Measurements from ENCODE around the gene AZIN2.

Gene AZIN2

GRCh38 chr1:33080373-33080772, 580 bp upstream of the AZIN2 start:
- H3K9ac ChIP-seq (ENCODE audit: low read length), result peak overlapping the region; percentile 45; the same call in 1 of the 2 replicates
- H3K4me2 ChIP-seq (ENCODE audit: low read length), result peak overlapping the region; percentile 76
- no peaks in the 10 kb centered on the region for H3F3A ChIP-seq (ENCODE audit: insufficient read depth, low read length)
- no peaks in the 10 kb centered on the region for H3K36me3 ChIP-seq (ENCODE audit: insufficient read depth, low read length)
- peaks cover 14% of the 10 kb centered on the region for H3K4me1 ChIP-seq (ENCODE audit: insufficient read depth, low read length, severe bottlenecking)
- H3K4me3 ChIP-seq (ENCODE audit: low read depth, low read length, poor library complexity, severe bottlenecking), result peak overlapping the region; percentile 60
- H3K27ac ChIP-seq (ENCODE audit: low read depth, low read length, poor library complexity, severe bottlenecking), result no peak overlapping the region
- no peaks in the 10 kb centered on the region for H3K9me2 ChIP-seq (ENCODE audit: low read depth, low read length)
- H3K79me2 ChIP-seq (ENCODE audit: insufficient read depth, low read length), result no peaks in the 10 kb centered on the region
- H3K9me3 ChIP-seq (ENCODE audit: low read length), result no peaks in the 10 kb centered on the region
- H3K27me3 ChIP-seq (ENCODE audit: insufficient read depth, low read length), result no peaks in the 10 kb centered on the region; the same call in 1 of the 2 replicates
- TF ChIP-seq CTCF (IDR thresholded peaks at IDR 0.05; ENCODE audit: low read length) (no peak), EZH2 (IDR thresholded peaks at IDR 0.05; ENCODE audit: borderline replicate concordance, low read length) (no peak)
- no peaks in the 10 kb centered on the region for H4K20me1 ChIP-seq (ENCODE audit: insufficient read depth, low read length)
- 0 out of 2 replicates have a peak overlapping the region, but pooled peaks have one; percentile 40 for H2AFZ ChIP-seq (ENCODE audit: low read length)

- H3K9me3 ChIP-seq (ENCODE audit: low read length), result no peaks in the 10 kb centered on the region
- H3K4me3 ChIP-seq (ENCODE audit: low read depth, low read length, poor library complexity, severe bottlenecking), result peak overlapping the region; percentile 60
- H3K9ac ChIP-seq (ENCODE audit: low read length), result peak overlapping the region; percentile 46; the same call in 1 of the 2 replicates
- H2AFZ ChIP-seq (ENCODE audit: low read length), result no peak overlapping the region
- peaks cover 14% of the 10 kb centered on the region for H3K4me1 ChIP-seq (ENCODE audit: insufficient read depth, low read length, severe bottlenecking)
- no peaks in the 10 kb centered on the region; the same call in 1 of the 2 replicates for H3K27me3 ChIP-seq (ENCODE audit: insufficient read depth, low read length)
- no peaks in the 10 kb centered on the region for H3F3A ChIP-seq (ENCODE audit: insufficient read depth, low read length)
- peak overlapping the region; percentile 76 for H3K4me2 ChIP-seq (ENCODE audit: low read length)
- H3K79me2 ChIP-seq (ENCODE audit: insufficient read depth, low read length), result no peaks in the 10 kb centered on the region
- no peaks in the 10 kb centered on the region for H3K36me3 ChIP-seq (ENCODE audit: insufficient read depth, low read length)
- no peaks in the 10 kb centered on the region for H4K20me1 ChIP-seq (ENCODE audit: insufficient read depth, low read length)
- H3K9me2 ChIP-seq (ENCODE audit: low read depth, low read length), result no peaks in the 10 kb centered on the region
- TF ChIP-seq CTCF (IDR thresholded peaks at IDR 0.05; ENCODE audit: low read length) (no peak), EZH2 (IDR thresholded peaks at IDR 0.05; ENCODE audit: borderline replicate concordance, low read length) (no peak)
- H3K27ac ChIP-seq (ENCODE audit: low read depth, low read length, poor library complexity, severe bottlenecking), result no peak overlapping the region
These were observed 777 bp downstream of the AZIN2 start for GRCh38 chr1:33081554-33082305.

- H3K36me3 ChIP-seq (ENCODE audit: insufficient read depth, low read length), result no peaks in the 10 kb centered on the region
- H3F3A ChIP-seq (ENCODE audit: insufficient read depth, low read length), result no peaks in the 10 kb centered on the region
- H3K9ac ChIP-seq (ENCODE audit: low read length), result no peak overlapping the region
- no peaks in the 10 kb centered on the region for H3K79me2 ChIP-seq (ENCODE audit: insufficient read depth, low read length)
- TF ChIP-seq EZH2 (IDR thresholded peaks at IDR 0.05; ENCODE audit: borderline replicate concordance, low read length), result no peak
- no peak for TF ChIP-seq CTCF (IDR thresholded peaks at IDR 0.05; ENCODE audit: low read length)
- H3K27ac ChIP-seq (ENCODE audit: low read depth, low read length, poor library complexity, severe bottlenecking), result no peak overlapping the region
- H3K27me3 ChIP-seq (ENCODE audit: insufficient read depth, low read length), result no peaks in the 10 kb centered on the region; the same call in 1 of the 2 replicates
- H2AFZ ChIP-seq (ENCODE audit: low read length), result no peak overlapping the region
- H3K4me1 ChIP-seq (ENCODE audit: insufficient read depth, low read length, severe bottlenecking), result peaks cover 14% of the 10 kb centered on the region
- no peaks in the 10 kb centered on the region for H4K20me1 ChIP-seq (ENCODE audit: insufficient read depth, low read length)
- no peaks in the 10 kb centered on the region for H3K9me2 ChIP-seq (ENCODE audit: low read depth, low read length)
- H3K9me3 ChIP-seq (ENCODE audit: low read length), result no peaks in the 10 kb centered on the region
- H3K4me3 ChIP-seq (ENCODE audit: low read depth, low read length, poor library complexity, severe bottlenecking), result no peak overlapping the region
- H3K4me2 ChIP-seq (ENCODE audit: low read length), result no peak overlapping the region
These were observed 1.7 kb downstream of the AZIN2 start for GRCh38 chr1:33082575-33083108.
